Heart left ventricle (tissue), 16 donors: ENCODE data around the gene ZNF740. TPM values are rescaled to one million over a fixed set of nuclear protein-coding genes. Genes with fewer than 3 reads are reported as not detected.

Experiments used
- ATAC-seq, 4 donors: fragments of 200-7000 bp; cut with Tn5 transposase; one replicate each; pipeline ENCODE4 v1.9.1; 2020 to 2022; ENCODE audit warnings: moderate library complexity in 4 of 4, mild to moderate bottlenecking in 3 of 4, moderate number of reproducible peaks in 1 of 4
- DNase-seq, 5 donors: peaks; one replicate each; pipeline ENCODE4 v3.0.0-alpha.2; 2020
- H3K27ac ChIP-seq, 12 donors: fragments of 200-600 bp; sonication (generic) in 4 of 12; one replicate each; pipeline versions ENCODE4 v1.5.0 to v1.8.0; 2016 to 2022; ENCODE audit warnings: mild to moderate bottlenecking in 2 of 12
- H3K27me3 ChIP-seq, 9 donors: fragments of 200-600 bp; sonication (generic) in 2 of 9; one replicate each; pipeline versions ENCODE4 v1.5.1 to v1.8.0; 2016 to 2022; ENCODE audit warnings: mild to moderate bottlenecking in 3 of 9
- H3K36me3 ChIP-seq, 9 donors: fragments of 200-600 bp; sonication (generic) in 2 of 9; one replicate each; pipeline versions ENCODE4 v1.5.0 to v1.8.0; 2018 to 2022; ENCODE audit warnings: mild to moderate bottlenecking in 2 of 9
- H3K4me1 ChIP-seq, 12 donors: fragments of 200-600 bp; sonication (generic) in 4 of 12; one replicate each; pipeline versions ENCODE4 v1.5.0 to v1.8.0; 2016 to 2022; ENCODE audit warnings: mild to moderate bottlenecking in 3 of 12
- H3K4me3 ChIP-seq, 12 donors: fragments of 200-600 bp; sonication (generic) in 4 of 12; one replicate each; pipeline versions ENCODE4 v1.5.0 to v1.8.0; 2017 to 2022; ENCODE audit warnings: mild to moderate bottlenecking in 9 of 12, moderate library complexity in 4 of 12
- H3K9me3 ChIP-seq, 12 donors: fragments of 200-600 bp; sonication (generic) in 4 of 12; one replicate each; pipeline versions ENCODE4 v1.5.0 to v1.8.0; 2016 to 2022; ENCODE audit warnings: mild to moderate bottlenecking in 1 of 12
- POLR2A ChIP-seq, 2 donors: fragments of 450-650 bp; IDR thresholded peaks; one replicate each; pipeline ENCODE4 v1.6.1; 2017; ENCODE audit warnings: antibody characterized with exemption in 2 of 2, mild to moderate bottlenecking in 2 of 2, moderate library complexity in 2 of 2
- WGBS, 4 donors: extraction: QIAGEN DNeasy Blood & Tissue Kit in 2 of 4; methylation state at CpG; one replicate each; pipeline versions ENCODE4 v1.1.5 to v1.1.7; 2013 to 2018; 5-methylcytosine and 5-hydroxymethylcytosine counted together
- intact Hi-C, 10 donors: fragments of 100-400 bp; cut with DNase I; formaldehyde crosslinking; loops; one replicate each; pipeline versions ENCODE4 v1.11.1 to v1.14.2; 2022
- polyA plus RNA-seq, 2 donors: library from polyadenylated mRNA; stranded (reverse); fragments of 200-250 nt; gene quantifications; one replicate each; pipeline ENCODE4 v1.2.3, GENCODE V29; 2013
- total RNA-seq, 9 donors: library from RNA; depleted of rRNA in 2 of 9; stranded (reverse); fragments of >200 nt in 2 of 9; fragmentation: NEBNext Ultra II Directional in 3 of 9; extraction: Animal tissue kit (Norgen Biotek cat#: 25700) in 3 of 9; gene quantifications; one replicate each; pipeline versions ENCODE4 v1.1.0 to v1.2.4, GENCODE V29; 2016 to 2023
- TF ChIP-seq, protein P1 (sequence below), 12 donors: fragments of 200-600 bp; sonication (generic) in 4 of 12; IDR thresholded peaks; one replicate each; pipeline versions ENCODE4 v1.5.0 to v1.8.0; 2018 to 2022; ENCODE audit warnings: antibody characterized with exemption in 12 of 12, mild to moderate bottlenecking in 5 of 12
- donor health status: ischemic (EF 13 %, LVEDD 7.1; RV severe dilation, severe dysfunction).
- donor health status: healthy with polysubstance abuse.
- donor health status: DM: no; HTN: yes; CAD: no.
- donor health status: DM: no; HTN: no; CAD: no.
- donor health status: ischemic (EF 25% LVEDD 6.9; RV normal size, moderate dysfunction).
- donor health status: ischemic (EF 25% LVEDD 5.7; RV mildly dilated, moderate dysfunction).
- donor health status: healthy.
- donor health status: DM: yes; HTN: yes; CAD: no.
- donor health status: ischemic (EF 35%, LVEDD 5.7; RV mildly dilated, moderate dysfunction).
- donor health status: nonischemic (EF 11% LVEDD 7.7; RV severe dilation, severe dysfunction).
- donor health status: DM: yes; HTN: yes; CAD: no.
- donor health status: PGD.
- donor health status: ischemic (EF 29% LVEDD 5.4; RV normal size, mild dysfunction).
- donor health status: nonischemic (EF 23%, LVEDD 6.1; RV moderate dilation, normal function).

The ZNF740 gene
- total and polyA plus RNA-seq, 11 donors: 4.8 to 27.4 (median 17.6) TPM

DNA sequence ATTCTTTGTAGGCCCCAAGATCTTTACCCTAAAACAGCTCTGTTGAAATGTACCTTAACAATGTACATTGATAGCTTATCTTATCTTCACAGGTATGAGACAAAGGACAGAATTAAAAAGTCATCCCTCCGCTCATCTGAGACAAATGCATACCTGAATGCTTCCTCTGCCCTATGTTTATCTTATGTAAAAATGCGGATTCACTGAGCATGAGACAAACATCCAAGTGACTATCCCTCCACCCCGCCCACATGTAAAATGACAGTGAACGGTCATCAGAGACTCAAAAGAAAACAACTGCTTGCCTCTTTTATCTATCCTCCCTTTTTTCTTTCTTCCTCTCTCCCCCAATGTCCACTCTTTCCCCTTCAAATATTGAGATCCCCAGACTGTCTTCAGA is 37.2 kb upstream of the ZNF740 start:
- Histone ChIP-seq H3K27me3 (no peaks in the 10 kb centered on the region), H3K36me3 (no peaks in the 10 kb centered on the region), H3K4me1 (no peaks in the 10 kb centered on the region), H3K4me3 (no peak overlapping the region), H3K9me3 (peaks cover 0 to 5% (median 0%) of the 10 kb centered on the region in 12 donors), H3K27ac (no peak overlapping the region)
- 81 to 87% (median 84%) methylated on average over 4 of the region's 4 CpGs for WGBS, 4 donors
- intact Hi-C loops: no loop called here
- ATAC-seq: no peak
- no peak for TF ChIP-seq POLR2A (IDR thresholded peaks at IDR 0.05)
- DNase-seq: no peak

DNA sequence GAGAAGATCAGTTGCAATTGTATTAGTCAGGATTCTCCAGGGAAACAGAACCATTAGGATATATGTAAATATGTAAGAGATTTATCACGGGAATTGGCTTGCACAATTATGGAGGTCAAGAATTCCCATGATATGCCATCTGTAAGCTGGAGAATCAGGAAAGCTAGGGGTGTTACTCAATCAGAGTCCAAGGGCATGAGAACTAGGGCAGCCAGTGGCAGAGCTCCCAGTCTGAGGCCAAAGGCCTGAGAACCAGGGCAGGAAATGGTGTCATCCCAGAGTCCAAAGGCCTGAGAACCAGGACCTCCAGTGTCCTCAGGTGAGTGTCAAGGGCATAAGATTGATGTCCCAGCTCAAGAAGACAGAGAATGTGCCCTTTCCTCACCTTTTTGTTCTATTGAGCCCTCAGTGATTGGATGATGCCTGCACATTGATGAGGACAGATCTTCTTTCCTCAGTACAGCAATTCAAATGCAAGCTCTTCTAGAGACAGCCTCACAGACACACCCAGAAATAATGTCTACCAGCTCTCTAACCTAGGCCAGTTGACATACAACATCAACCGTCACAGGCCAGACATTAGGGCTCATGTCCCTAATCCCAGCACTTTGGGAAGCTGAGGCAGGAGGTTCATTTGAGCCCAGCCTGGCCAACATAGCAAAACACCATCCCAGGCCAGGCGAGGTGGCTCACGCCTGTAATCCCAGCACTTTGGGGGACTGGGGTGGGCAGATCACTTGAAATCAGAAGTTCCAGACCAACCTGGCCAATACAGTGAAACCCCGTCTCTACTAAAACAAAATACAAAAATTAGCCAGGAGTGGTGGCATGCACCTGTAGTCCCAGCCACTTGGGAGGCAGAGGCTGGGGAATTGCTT is 34.9 kb upstream of the ZNF740 start:
- ATAC-seq: no peak
- Histone ChIP-seq H3K4me3 (no peak overlapping the region), H3K36me3 (no peaks in the 10 kb centered on the region), H3K27me3 (no peaks in the 10 kb centered on the region), H3K9me3 (no peaks in the 10 kb centered on the region), H3K4me1 (no peaks in the 10 kb centered on the region), H3K27ac (no peak overlapping the region)
- WGBS, 4 donors: 91 to 96% (median 93%) methylated on average over 4 to 5 of the region's 5 CpGs
- TF ChIP-seq, protein P1, sequence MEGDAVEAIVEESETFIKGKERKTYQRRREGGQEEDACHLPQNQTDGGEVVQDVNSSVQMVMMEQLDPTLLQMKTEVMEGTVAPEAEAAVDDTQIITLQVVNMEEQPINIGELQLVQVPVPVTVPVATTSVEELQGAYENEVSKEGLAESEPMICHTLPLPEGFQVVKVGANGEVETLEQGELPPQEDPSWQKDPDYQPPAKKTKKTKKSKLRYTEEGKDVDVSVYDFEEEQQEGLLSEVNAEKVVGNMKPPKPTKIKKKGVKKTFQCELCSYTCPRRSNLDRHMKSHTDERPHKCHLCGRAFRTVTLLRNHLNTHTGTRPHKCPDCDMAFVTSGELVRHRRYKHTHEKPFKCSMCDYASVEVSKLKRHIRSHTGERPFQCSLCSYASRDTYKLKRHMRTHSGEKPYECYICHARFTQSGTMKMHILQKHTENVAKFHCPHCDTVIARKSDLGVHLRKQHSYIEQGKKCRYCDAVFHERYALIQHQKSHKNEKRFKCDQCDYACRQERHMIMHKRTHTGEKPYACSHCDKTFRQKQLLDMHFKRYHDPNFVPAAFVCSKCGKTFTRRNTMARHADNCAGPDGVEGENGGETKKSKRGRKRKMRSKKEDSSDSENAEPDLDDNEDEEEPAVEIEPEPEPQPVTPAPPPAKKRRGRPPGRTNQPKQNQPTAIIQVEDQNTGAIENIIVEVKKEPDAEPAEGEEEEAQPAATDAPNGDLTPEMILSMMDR (IDR thresholded peaks at IDR 0.05): no peak
- no peak for TF ChIP-seq POLR2A (IDR thresholded peaks at IDR 0.05)
- no peak for DNase-seq
- intact Hi-C loops: no loop called here

DNA sequence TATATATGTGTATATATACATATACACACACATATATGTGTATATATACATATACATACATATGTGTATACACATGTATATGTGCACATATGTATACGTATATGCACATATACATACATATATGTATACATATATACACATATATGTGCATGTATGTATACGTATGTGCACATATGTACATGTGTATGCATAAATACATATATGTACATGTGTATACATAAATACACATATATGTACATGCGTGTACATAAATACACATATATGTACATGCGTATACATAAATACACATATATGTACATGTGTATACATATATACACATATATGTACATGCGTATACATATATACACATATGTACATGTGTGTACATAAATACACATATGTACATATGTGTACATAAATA is 33.3 kb upstream of the ZNF740 start:
- no peaks in the 10 kb centered on the region for H3K4me1 ChIP-seq
- H3K4me3 ChIP-seq: no peak overlapping the region
- DNase-seq (no peak), ATAC-seq (no peak)
- H3K36me3 ChIP-seq: no peaks in the 10 kb centered on the region
- whole genome bisulfite sequencing, 4 donors: 89 to 91% (median 90%) methylated on average over 5 of the region's 5 CpGs
- TF ChIP-seq POLR2A (IDR thresholded peaks at IDR 0.05): no peak
- TF ChIP-seq, protein P1 (IDR thresholded peaks at IDR 0.05): no peak
- intact Hi-C loops: no loop called here
- no peak overlapping the region for H3K27ac ChIP-seq
- H3K9me3 ChIP-seq: no peaks in the 10 kb centered on the region
- no peaks in the 10 kb centered on the region for H3K27me3 ChIP-seq

DNA sequence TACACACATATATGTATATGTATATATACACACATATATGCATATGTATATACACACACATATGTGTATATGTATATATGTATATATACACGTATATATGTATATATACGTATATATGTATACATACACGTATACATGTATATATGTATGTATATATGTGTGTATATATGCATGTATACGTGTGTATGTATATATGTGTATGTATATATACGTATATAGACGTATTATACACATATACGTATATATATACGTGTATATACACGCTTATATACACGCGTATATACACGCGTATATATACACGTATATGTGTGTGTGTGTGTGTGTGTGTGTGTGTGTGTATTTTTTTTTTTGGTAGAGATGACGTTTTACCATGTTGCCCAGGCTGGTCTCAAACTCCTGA is 32.9 kb upstream of the ZNF740 start:
- DNase-seq (no peak), ATAC-seq (no peak)
- Histone ChIP-seq H3K4me1 (no peaks in the 10 kb centered on the region), H3K27ac (no peak overlapping the region), H3K36me3 (no peaks in the 10 kb centered on the region), H3K27me3 (no peaks in the 10 kb centered on the region), H3K4me3 (no peak overlapping the region), H3K9me3 (no peaks in the 10 kb centered on the region)
- whole genome bisulfite sequencing, 4 donors: 85 to 93% (median 91%) methylated on average over 15 of the region's 15 CpGs
- no peak for TF ChIP-seq POLR2A (IDR thresholded peaks at IDR 0.05)
- TF ChIP-seq, protein P1 (IDR thresholded peaks at IDR 0.05): no peak
- intact Hi-C loops: no loop called here
